ENCODE results near the gene OR5B12.
"Not testable (repeated sequence)": the region's sequence is repeated elsewhere in the genome, so short reads cannot be mapped to it uniquely, and the experiment has no call there.

The OR5B12 gene

GRCh38 chr11:58442136-58442535, at the start of gene OR5B12:
OR5B12 (minus strand) TSS chr11:58442236; CDS start chr11:58440151, 2,085 bp downstream.
- DNase-seq (ENCODE audit: low read depth in 2 of 2) = no peak

- DNase-seq (ENCODE audit: low read depth in 2 of 2) = no peak
Observed at GRCh38 chr11:58490827-58491226, 48.8 kb upstream of the OR5B12 start.

GRCh38 chr11:58487170-58487569, 45.1 kb upstream of the OR5B12 start:
- no peak for DNase-seq (ENCODE audit: low read depth in 2 of 2)

- DNase-seq (ENCODE audit: low read depth in 2 of 2) = no peak
Observed at GRCh38 chr11:58485961-58486360, 43.9 kb upstream of the OR5B12 start.

GRCh38 chr11:58471892-58472291, 29.9 kb upstream of the OR5B12 start:
- no peak for DNase-seq (ENCODE audit: low read depth in 2 of 2)

GRCh38 chr11:58466293-58466692, 24.3 kb upstream of the OR5B12 start:
- no peak for DNase-seq (ENCODE audit: low read depth in 2 of 2)

GRCh38 chr11:58465690-58466089, 23.7 kb upstream of the OR5B12 start:
- no peak for DNase-seq (ENCODE audit: low read depth in 2 of 2)

- no peak for DNase-seq (ENCODE audit: low read depth in 2 of 2)
Observed at GRCh38 chr11:58451585-58451984, 9.5 kb upstream of the OR5B12 start.

GRCh38 chr11:58446294-58446693, 4.3 kb upstream of the OR5B12 start:
- DNase-seq (ENCODE audit: low read depth in 2 of 2) = no peak

- DNase-seq (ENCODE audit: low read depth in 2 of 2) = no peak
Observed at GRCh38 chr11:58444300-58444699, 2.3 kb upstream of the OR5B12 start.

GRCh38 chr11:58438486-58438885, 3.5 kb downstream of the OR5B12 start:
- DNase-seq (ENCODE audit: low read depth in 2 of 2) = no peak

- no peak for DNase-seq (ENCODE audit: low read depth in 2 of 2)
Observed at GRCh38 chr11:58434217-58434616, 7.8 kb downstream of the OR5B12 start.

- no peak for DNase-seq (ENCODE audit: low read depth in 2 of 2)
Observed at GRCh38 chr11:58433638-58434203, 8.3 kb downstream of the OR5B12 start.

- DNase-seq (ENCODE audit: low read depth in 2 of 2) = no peak
Observed at GRCh38 chr11:58429273-58429672, 12.8 kb downstream of the OR5B12 start.

- no peak for DNase-seq (ENCODE audit: low read depth in 2 of 2)
Observed at GRCh38 chr11:58428021-58428420, 14.0 kb downstream of the OR5B12 start, which contains the start of gene OR5B2. OR5B2 (minus strand) TSS chr11:58428121; CDS start chr11:58423261, 4,860 bp downstream.

GRCh38 chr11:58406774-58407173, 35.3 kb downstream of the OR5B12 start, which contains the start of gene OR5B3:
OR5B3 (minus strand) TSS chr11:58406874; CDS start chr11:58403409, 3,465 bp downstream.
- no peak for DNase-seq (ENCODE audit: low read depth in 2 of 2)

- not testable (repeated sequence) for DNase-seq (ENCODE audit: low read depth in 2 of 2)
Observed at GRCh38 chr11:58399622-58400021, 42.4 kb downstream of the OR5B12 start.

GRCh38 chr11:58395581-58395980, 46.5 kb downstream of the OR5B12 start:
- DNase-seq (ENCODE audit: low read depth in 2 of 2) = no peak

- DNase-seq (ENCODE audit: low read depth in 2 of 2) = no peak
Observed at GRCh38 chr11:58394195-58394594, 47.8 kb downstream of the OR5B12 start.

- no peak for DNase-seq (ENCODE audit: low read depth in 2 of 2)
Observed at GRCh38 chr11:58392746-58393145, 49.3 kb downstream of the OR5B12 start.

- DNase-seq (ENCODE audit: low read depth in 2 of 2) = no peak
Observed at GRCh38 chr11:58391879-58392278, 50.2 kb downstream of the OR5B12 start.

- DNase-seq (ENCODE audit: low read depth in 2 of 2) = no peak
Observed at GRCh38 chr11:58390551-58391063, 51.4 kb downstream of the OR5B12 start.
